Neural progenitor cell (in vitro differentiated cells): ENCODE measurements around the gene TMEM126A. TPM values are rescaled to one million over a fixed set of nuclear protein-coding genes. Genes with fewer than 3 reads are reported as not detected.
"Not testable (repeated sequence)": the region's sequence is repeated elsewhere in the genome, so short reads cannot be mapped to it uniquely, and the experiment has no call there.

Experiments
- DNase-seq: peaks from one replicate; pipeline ENCODE4 v3.0.0-alpha.2; 2016; ENCODE audit warnings: low spot score
- H2AFZ ChIP-seq: fragments of 200-600 bp; sonication (generic); replicated peaks from 2 replicates; pipeline ENCODE4 v1.6.1; 2016; ENCODE audit warnings: antibody characterized with exemption
- H3F3A ChIP-seq: fragments of 200-600 bp; sonication (generic); 2 replicates; pipeline ENCODE4 v1.6.1; 2016; ENCODE audit warnings: antibody characterized with exemption, low read depth
- H3K27ac ChIP-seq: fragments of 200-600 bp; sonication (generic); 2 replicates; pipeline ENCODE4 v1.5.1; 2016; ENCODE audit warnings: mild to moderate bottlenecking
- H3K27me3 ChIP-seq: fragments of 200-600 bp; sonication (generic); 2 replicates; pipeline ENCODE4 v1.6.1; 2016; ENCODE audit warnings: mild to moderate bottlenecking, moderate library complexity
- H3K36me3 ChIP-seq: fragments of 200-600 bp; sonication (generic); 2 replicates; pipeline ENCODE4 v1.5.1; 2016
- H3K4me1 ChIP-seq: fragments of 200-600 bp; sonication (generic); 2 replicates; pipeline ENCODE4 v1.6.1; 2016; ENCODE audit warnings: mixed run types
- H3K4me2 ChIP-seq: fragments of 200-600 bp; sonication (generic); 2 replicates; pipeline ENCODE4 v1.6.1; 2016
- H3K4me3 ChIP-seq: fragments of 200-600 bp; sonication (generic); 2 replicates; pipeline ENCODE4 v1.5.1; 2016
- H3K79me2 ChIP-seq: fragments of 200-600 bp; sonication (generic); 2 replicates; pipeline ENCODE4 v1.6.1; 2016; ENCODE audit warnings: low read depth
- H3K9ac ChIP-seq: fragments of 200-600 bp; sonication (generic); 2 replicates; pipeline ENCODE4 v1.6.1; 2016
- H3K9me3 ChIP-seq: fragments of 200-600 bp; sonication (generic); 2 replicates; pipeline ENCODE4 v1.5.1; 2016; ENCODE audit warnings: low read depth
- H4K20me1 ChIP-seq: fragments of 200-600 bp; sonication (generic); 2 replicates; pipeline ENCODE4 v1.6.1; 2016; ENCODE audit warnings: low read depth
- H3K27ac Mint-ChIP-seq: 3 replicates; pipeline ENCODE4 v1.8.0; 2021; ENCODE audit warnings: mixed read lengths
- H3K27me3 Mint-ChIP-seq: 2 replicates; pipeline ENCODE4 v1.8.0; 2022; ENCODE audit warnings: low read depth, mild to moderate bottlenecking, inconsistent platforms, moderate library complexity, mixed read lengths; ENCODE audit not compliant: insufficient read depth
- H3K36me3 Mint-ChIP-seq: 3 replicates; pipeline ENCODE4 v1.8.0; 2021; ENCODE audit warnings: mixed read lengths
- H3K4me1 Mint-ChIP-seq: 3 replicates; pipeline ENCODE4 v1.8.0; 2021; ENCODE audit warnings: mixed read lengths
- H3K4me3 Mint-ChIP-seq: 3 replicates; pipeline ENCODE4 v1.8.0; 2021; ENCODE audit warnings: mild to moderate bottlenecking, moderate library complexity, mixed read lengths
- H3K9me3 Mint-ChIP-seq: 3 replicates; pipeline ENCODE4 v1.8.0; 2020; ENCODE audit warnings: mixed read lengths
- EZH2 ChIP-seq: fragments of 200-600 bp; sonication (generic); IDR thresholded peaks from 2 replicates; pipeline ENCODE4 v1.6.1; 2017; ENCODE audit warnings: antibody characterized with exemption, mild to moderate bottlenecking, moderate library complexity
- EZH2phosphoT487 ChIP-seq: fragments of 200-600 bp; sonication (generic); IDR thresholded peaks from 2 replicates; pipeline ENCODE4 v1.6.1; 2017; ENCODE audit warnings: antibody characterized with exemption
- total RNA-seq: library from RNA; depleted of rRNA; stranded (reverse); fragments of >200 nt; gene quantifications from 2 replicates; pipeline ENCODE4 v1.2.3, GENCODE V29; 2015; ENCODE audit warnings: low replicate concordance
- TF ChIP-seq, protein P1 (sequence below): fragments of 200-600 bp; sonication (generic); IDR thresholded peaks from 2 replicates; pipeline ENCODE4 v1.5.1; 2017; ENCODE audit warnings: antibody characterized with exemption, mild to moderate bottlenecking

TMEM126A gene
- total RNA-seq, 1 donor from 2014 or later: 47.9 TPM

DNA sequence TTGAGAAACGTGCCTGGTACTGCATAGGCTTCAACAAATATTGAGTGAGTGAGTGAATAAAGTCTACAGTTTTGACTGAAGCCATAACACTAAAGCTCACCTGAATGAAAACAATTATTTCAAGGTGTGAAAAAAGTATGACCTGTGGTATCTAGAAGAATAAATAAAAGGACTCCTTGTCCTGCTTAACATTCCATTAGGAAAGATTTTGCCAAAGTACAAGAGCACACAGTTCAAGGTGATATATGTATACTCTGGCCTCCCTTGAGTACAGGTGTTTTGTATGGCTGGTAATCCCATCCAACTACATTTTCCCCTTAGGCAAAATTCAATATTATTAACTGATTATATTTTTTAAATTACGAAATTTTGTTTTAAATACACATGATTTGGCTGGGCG is 18.9 kb downstream of the TMEM126A start:
- Histone ChIP-seq H2AFZ (peak overlapping the region; percentile 97), H3K4me2 (no peak overlapping the region), H3K4me1 (peaks cover 10% of the 10 kb centered on the region), H3K36me3 (peaks cover 11% of the 10 kb centered on the region), H3K27me3 (no peaks in the 10 kb centered on the region), H3K9me3 (no peaks in the 10 kb centered on the region), H3K4me3 (no peak overlapping the region), H3K27ac (no peak overlapping the region), H4K20me1 (peaks cover 29% of the 10 kb centered on the region), H3K9ac (no peak overlapping the region), H3F3A (peaks cover 23% of the 10 kb centered on the region), H3K79me2 (peaks cover 35% of the 10 kb centered on the region)
- no peak for DNase-seq
- TF ChIP-seq EZH2phosphoT487: no peak
- TF ChIP-seq EZH2: no peak
- TF ChIP-seq, protein P1, sequence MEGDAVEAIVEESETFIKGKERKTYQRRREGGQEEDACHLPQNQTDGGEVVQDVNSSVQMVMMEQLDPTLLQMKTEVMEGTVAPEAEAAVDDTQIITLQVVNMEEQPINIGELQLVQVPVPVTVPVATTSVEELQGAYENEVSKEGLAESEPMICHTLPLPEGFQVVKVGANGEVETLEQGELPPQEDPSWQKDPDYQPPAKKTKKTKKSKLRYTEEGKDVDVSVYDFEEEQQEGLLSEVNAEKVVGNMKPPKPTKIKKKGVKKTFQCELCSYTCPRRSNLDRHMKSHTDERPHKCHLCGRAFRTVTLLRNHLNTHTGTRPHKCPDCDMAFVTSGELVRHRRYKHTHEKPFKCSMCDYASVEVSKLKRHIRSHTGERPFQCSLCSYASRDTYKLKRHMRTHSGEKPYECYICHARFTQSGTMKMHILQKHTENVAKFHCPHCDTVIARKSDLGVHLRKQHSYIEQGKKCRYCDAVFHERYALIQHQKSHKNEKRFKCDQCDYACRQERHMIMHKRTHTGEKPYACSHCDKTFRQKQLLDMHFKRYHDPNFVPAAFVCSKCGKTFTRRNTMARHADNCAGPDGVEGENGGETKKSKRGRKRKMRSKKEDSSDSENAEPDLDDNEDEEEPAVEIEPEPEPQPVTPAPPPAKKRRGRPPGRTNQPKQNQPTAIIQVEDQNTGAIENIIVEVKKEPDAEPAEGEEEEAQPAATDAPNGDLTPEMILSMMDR: no peak
- Mint-ChIP-seq H3K36me3 (peaks cover 14% of the 10 kb centered on the region), H3K4me1 (peaks cover 20% of the 10 kb centered on the region), H3K9me3 (no peaks in the 10 kb centered on the region), H3K4me3 (no peak overlapping the region), H3K27me3 (peaks cover 3% of the 10 kb centered on the region), H3K27ac (no peak overlapping the region)

- H3K9me3 ChIP-seq: no peaks in the 10 kb centered on the region
- H2AFZ ChIP-seq: no peak overlapping the region
- H3K27ac ChIP-seq: no peak overlapping the region
- peaks cover 8% of the 10 kb centered on the region for H3K4me1 ChIP-seq
- Mint-ChIP-seq H3K27me3 (peaks cover 3% of the 10 kb centered on the region), H3K4me3 (no peak overlapping the region), H3K4me1 (peaks cover 14% of the 10 kb centered on the region), H3K9me3 (no peaks in the 10 kb centered on the region), H3K36me3 (peaks cover 9% of the 10 kb centered on the region), H3K27ac (no peak overlapping the region)
- peaks cover 23% of the 10 kb centered on the region for H3F3A ChIP-seq
- H3K9ac ChIP-seq: no peak overlapping the region
- H3K27me3 ChIP-seq: no peaks in the 10 kb centered on the region
- H3K79me2 ChIP-seq: peaks cover 20% of the 10 kb centered on the region
- peaks cover 15% of the 10 kb centered on the region for H4K20me1 ChIP-seq
- H3K36me3 ChIP-seq: peaks cover under 1% of the 10 kb centered on the region
- no peak overlapping the region for H3K4me3 ChIP-seq
- no peak overlapping the region for H3K4me2 ChIP-seq
- TF ChIP-seq EZH2phosphoT487 (no peak), EZH2 (no peak)
- TF ChIP-seq, protein P1: no peak
- DNase-seq: no peak
These were observed 20.4 kb downstream of the TMEM126A start for GRCh38 chr11:85668157-85668556.

DNA sequence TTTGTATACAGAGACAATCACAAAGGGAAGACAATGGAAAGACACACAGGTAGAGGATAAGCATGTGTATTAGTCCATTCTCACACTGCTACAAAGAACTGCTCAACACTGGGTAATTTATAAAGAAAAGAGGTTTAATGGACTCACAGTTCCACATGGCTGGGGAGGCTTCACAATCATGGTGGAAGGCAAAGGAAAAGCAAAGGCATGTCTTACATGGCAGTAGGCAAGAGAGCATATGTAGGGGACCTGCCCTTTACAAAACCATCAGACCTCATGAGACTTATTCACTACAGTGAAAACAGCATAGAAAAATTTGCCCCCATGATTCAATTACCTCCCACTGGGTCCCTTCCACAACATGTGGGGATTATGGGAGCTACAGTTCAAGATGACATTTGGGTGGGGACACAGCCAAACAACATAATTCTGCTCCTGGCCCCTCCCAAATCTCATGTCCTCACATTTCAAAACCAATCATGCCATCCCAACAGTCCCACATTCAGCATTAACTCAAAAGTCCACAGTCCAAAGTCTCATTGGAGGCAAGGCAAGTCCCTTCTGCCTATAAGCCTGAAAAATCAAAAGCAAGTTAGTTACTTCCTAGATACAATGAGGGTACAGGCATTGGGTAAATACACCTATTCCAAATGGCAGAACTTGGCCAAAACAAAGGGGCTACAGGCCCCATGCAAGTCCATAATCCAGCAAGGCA is 23.3 kb downstream of the TMEM126A start:
- H3K79me2 ChIP-seq, H3K27ac Mint-ChIP-seq, H3K4me2 ChIP-seq, H3K9me3 Mint-ChIP-seq, H2AFZ ChIP-seq, H3K4me1 Mint-ChIP-seq, H3F3A ChIP-seq, H3K4me3 ChIP-seq, H3K9ac ChIP-seq, H3K4me3 Mint-ChIP-seq, H3K27me3 ChIP-seq, H3K9me3 ChIP-seq, H3K27me3 Mint-ChIP-seq, H3K27ac ChIP-seq, H3K36me3 ChIP-seq, H3K4me1 ChIP-seq, DNase-seq, H3K36me3 Mint-ChIP-seq, H4K20me1 ChIP-seq: not testable (repeated sequence)

GRCh38 chr11:85672105-85672902 is 24.5 kb downstream of the TMEM126A start:
- H3K4me1 ChIP-seq: no peaks in the 10 kb centered on the region
- H4K20me1 ChIP-seq: no peaks in the 10 kb centered on the region
- no peak for DNase-seq
- no peaks in the 10 kb centered on the region for H3K9me3 Mint-ChIP-seq
- H3K27me3 ChIP-seq: no peaks in the 10 kb centered on the region
- TF ChIP-seq EZH2 (no peak), EZH2phosphoT487 (no peak)
- TF ChIP-seq, protein P1: no peak
- no peaks in the 10 kb centered on the region for H3K36me3 Mint-ChIP-seq
- H3K27me3 Mint-ChIP-seq: peaks cover 2% of the 10 kb centered on the region
- no peak overlapping the region for H3K4me3 ChIP-seq
- H3K9ac ChIP-seq: no peak overlapping the region
- H3K4me2 ChIP-seq: no peak overlapping the region
- no peak overlapping the region for H3K27ac ChIP-seq
- H3K79me2 ChIP-seq: no peaks in the 10 kb centered on the region
- no peaks in the 10 kb centered on the region for H3K36me3 ChIP-seq
- no peaks in the 10 kb centered on the region for H3K4me1 Mint-ChIP-seq
- H2AFZ ChIP-seq: no peak overlapping the region
- no peak overlapping the region for H3K27ac Mint-ChIP-seq
- no peaks in the 10 kb centered on the region for H3F3A ChIP-seq
- no peaks in the 10 kb centered on the region for H3K9me3 ChIP-seq
- no peak overlapping the region for H3K4me3 Mint-ChIP-seq
